Activated naive CD4-positive, alpha-beta T cell treated with anti-CD3 and anti-CD28 coated beads, Interleukin-2, amount 10 ng/mL, durations not matched to agents 7 days and 5 days (primary cell): ENCODE results near the gene IGSF23.
"Not testable (repeated sequence)": the region's sequence is repeated elsewhere in the genome, so short reads cannot be mapped to it uniquely, and the experiment has no call there.

Experiments
- CTCF ChIA-PET: fragments of 350-600 bp; sonication (Branson Sonifier 250); formaldehyde crosslinking; loops from one replicate; lab custom pipeline; 2021; ENCODE audit warnings: antibody characterized with exemption; lab: Charles Lee
- DNase-seq: peaks from one replicate; pipeline ENCODE4 v3.0.0-alpha.2; 2020
- H3K27ac Mint-ChIP-seq: one replicate; pipeline ENCODE4 v1.8.0; 2021; ENCODE audit warnings: mild to moderate bottlenecking, moderate library complexity, mixed read lengths
- H3K27me3 Mint-ChIP-seq: one replicate; pipeline ENCODE4 v1.8.0; 2021; ENCODE audit warnings: mild to moderate bottlenecking, mixed read lengths
- H3K36me3 Mint-ChIP-seq: one replicate; pipeline ENCODE4 v1.8.0; 2021; ENCODE audit warnings: mixed read lengths
- H3K4me1 Mint-ChIP-seq: one replicate; pipeline ENCODE4 v1.8.0; 2021; ENCODE audit warnings: mixed read lengths
- H3K4me3 Mint-ChIP-seq: one replicate; pipeline ENCODE4 v1.8.0; 2021; ENCODE audit warnings: mild to moderate bottlenecking, moderate library complexity, mixed read lengths
- H3K9me3 Mint-ChIP-seq: one replicate; pipeline ENCODE4 v1.8.0; 2021; ENCODE audit warnings: mixed read lengths

IGSF23 gene

DNA sequence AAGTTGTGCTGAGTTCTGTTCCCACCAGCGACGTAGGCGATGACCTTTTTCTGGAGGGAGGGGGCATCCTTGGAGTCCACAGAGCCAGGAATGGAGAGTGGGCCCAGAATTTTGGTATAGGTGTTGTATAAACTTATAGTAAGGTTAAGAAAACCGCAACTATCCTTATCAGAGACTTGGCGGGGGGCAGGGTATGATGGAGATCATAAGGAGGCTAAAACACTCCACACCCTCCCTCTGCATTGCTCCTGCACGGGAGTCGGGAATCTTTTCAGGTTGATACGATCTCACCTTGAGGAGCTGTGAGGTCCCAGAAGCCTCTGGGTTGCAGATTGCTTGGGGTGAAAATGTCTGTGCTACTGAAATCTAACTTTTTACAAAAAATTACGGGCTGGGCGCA lies 51.6 kb downstream of the IGSF23 start:
- DNase-seq, result no peak
- H3K36me3 Mint-ChIP-seq, result no peaks in the 10 kb centered on the region
- H3K4me3 Mint-ChIP-seq, result no peak overlapping the region
- no peaks in the 10 kb centered on the region for H3K27me3 Mint-ChIP-seq
- H3K27ac Mint-ChIP-seq, result no peak overlapping the region
- H3K9me3 Mint-ChIP-seq, result no peaks in the 10 kb centered on the region
- CTCF ChIA-PET, result interaction anchor here (1.5 kb wide), 1 partner anchor 10 kb away, joined by 3 read pairs; no protein-coding TSS in a partner anchor
- no peaks in the 10 kb centered on the region for H3K4me1 Mint-ChIP-seq

DNA sequence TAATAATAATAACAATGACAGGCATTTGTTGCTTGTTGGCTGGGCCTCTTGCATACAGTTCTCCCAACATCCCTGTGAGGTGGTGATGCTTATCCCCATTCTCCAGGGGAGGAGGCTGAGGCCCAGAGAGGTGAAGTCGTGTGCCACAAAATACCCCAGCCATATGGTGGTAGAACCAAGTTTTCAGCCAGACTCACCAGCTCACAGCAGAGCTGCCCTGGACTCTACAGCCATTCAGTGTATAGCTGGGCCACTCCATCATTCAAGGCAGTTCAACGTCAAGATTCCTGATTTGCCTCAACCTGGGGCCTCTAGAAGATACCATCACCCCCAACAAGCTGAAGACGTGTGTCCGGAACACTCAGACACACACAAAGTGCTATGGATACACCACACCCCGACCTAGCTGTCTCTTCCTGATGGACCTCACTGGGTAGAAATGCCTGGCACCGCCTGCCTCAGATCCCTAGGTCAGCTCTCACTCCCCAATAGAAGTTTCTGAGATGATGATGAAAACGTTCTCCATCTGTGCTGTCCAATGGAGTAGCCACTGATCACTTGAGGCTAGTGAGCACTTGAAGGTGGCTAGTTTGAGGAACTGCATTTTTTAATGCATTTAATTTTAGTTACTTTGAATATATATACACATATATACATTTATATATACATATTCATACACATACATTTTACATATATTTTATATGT lies 53.6 kb downstream of the IGSF23 start:
- Mint-ChIP-seq H3K9me3 (no peaks in the 10 kb centered on the region), H3K27me3 (no peaks in the 10 kb centered on the region), H3K36me3 (no peaks in the 10 kb centered on the region), H3K4me3 (no peak overlapping the region), H3K27ac (no peak overlapping the region), H3K4me1 (no peaks in the 10 kb centered on the region)
- CTCF ChIA-PET, result interaction anchor here (0.8 to 1.0 kb wide), 2 partner anchors 9 to 13 kb away, joined by 3 read pairs; no protein-coding TSS in a partner anchor
- no peak for DNase-seq

DNA sequence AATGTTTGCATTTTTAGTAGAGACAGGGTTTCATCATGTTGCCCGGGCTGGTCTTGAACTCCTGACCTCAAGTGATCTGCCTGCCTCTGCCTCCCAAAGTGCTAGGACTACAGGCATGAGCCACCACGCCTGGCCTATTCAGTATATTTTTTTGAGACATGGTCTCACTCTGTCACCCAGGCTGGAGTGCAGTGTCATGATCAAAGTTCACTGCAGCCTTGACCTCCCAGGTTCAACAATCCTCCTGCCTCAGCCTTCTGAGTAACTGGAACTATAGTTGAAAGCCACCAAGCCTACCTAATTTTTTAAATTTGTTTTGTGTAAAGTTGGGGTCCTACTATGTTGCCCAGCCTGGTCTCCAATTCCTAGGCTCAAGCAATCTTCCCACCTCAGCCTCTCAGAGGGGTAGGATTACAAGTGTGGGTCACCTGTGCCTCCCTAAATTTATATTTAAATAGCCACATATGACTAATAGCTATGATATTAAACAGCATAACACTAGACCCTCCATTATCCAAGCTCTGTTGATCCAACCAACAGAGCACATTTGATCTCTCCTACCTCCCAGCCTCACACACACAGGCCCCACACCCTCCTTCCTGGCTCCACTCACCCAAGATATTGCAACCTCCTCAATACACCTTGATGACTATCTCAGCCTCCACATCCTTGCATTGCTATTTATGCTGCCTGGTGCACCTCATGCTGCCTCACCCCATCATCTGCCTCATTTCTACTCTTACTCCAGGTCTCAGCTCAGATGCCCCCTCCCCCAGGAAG lies 55.8 kb downstream of the IGSF23 start:
- no peaks in the 10 kb centered on the region for H3K27me3 Mint-ChIP-seq
- no peak overlapping the region for H3K27ac Mint-ChIP-seq
- peak; percentile 34 for DNase-seq
- no peaks in the 10 kb centered on the region for H3K36me3 Mint-ChIP-seq
- CTCF ChIA-PET, result no interaction called here
- no peaks in the 10 kb centered on the region for H3K4me1 Mint-ChIP-seq
- H3K4me3 Mint-ChIP-seq, result no peak overlapping the region
- H3K9me3 Mint-ChIP-seq, result no peaks in the 10 kb centered on the region

DNA sequence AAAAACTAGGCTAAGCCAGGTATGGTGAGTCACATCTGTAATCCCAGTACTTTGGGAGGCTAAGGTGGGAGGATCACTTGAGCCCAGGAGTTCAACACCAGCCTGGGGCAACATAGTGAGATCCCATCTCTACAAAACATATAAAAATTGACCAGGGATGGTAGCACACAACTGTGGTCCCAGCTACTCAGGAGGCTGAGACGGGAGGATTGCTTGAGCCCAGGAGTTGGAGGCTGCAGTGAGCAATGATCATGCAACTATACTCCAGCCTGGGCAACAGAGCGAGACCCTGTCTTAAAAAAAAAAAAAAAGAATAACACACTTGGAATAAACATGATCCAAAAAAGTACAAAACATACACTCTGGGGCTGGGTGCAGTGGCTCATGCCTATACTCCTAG lies 56.7 kb downstream of the IGSF23 start:
- H3K4me1 Mint-ChIP-seq, H3K9me3 Mint-ChIP-seq, H3K4me3 Mint-ChIP-seq, H3K27ac Mint-ChIP-seq, DNase-seq, H3K27me3 Mint-ChIP-seq, H3K36me3 Mint-ChIP-seq, CTCF ChIA-PET: not testable (repeated sequence)

DNA sequence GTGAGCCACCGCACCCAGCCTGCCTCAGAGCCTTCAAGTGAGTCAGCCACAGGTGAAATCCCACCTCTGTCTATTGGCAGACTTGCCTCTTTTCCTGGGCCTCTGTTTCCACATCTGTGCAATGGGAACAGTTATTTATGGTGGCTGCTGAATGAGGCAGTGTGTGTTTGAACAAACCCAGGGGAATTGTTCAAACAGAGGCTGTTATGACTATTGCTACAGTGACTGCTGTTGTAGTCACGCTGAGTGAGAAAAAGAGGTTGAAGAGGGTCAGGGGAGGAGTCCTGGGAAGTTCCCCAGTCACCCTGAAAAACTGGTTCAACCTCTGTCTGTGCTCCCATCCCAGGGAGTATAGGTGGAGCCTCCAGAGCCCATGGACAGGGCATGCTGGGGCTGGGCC lies 58.0 kb downstream of the IGSF23 start, which contains the start of gene CEACAM19:
TSS of gene CEACAM19 (plus strand) at position 83 of the 400 bp plus-strand sequence. CDS start 450 bp downstream, outside the sequence.
- Mint-ChIP-seq H3K27ac (no peak within 1 kb of the TSS), H3K4me3 (no peak within 1 kb of the TSS), H3K27me3 (no peaks in the 10 kb centered on the region), H3K4me1 (no peaks in the 10 kb centered on the region), H3K9me3 (no peaks in the 10 kb centered on the region), H3K36me3 (no peaks in the 10 kb centered on the region)
- no peak for DNase-seq
- CTCF ChIA-PET, result no interaction called here

DNA sequence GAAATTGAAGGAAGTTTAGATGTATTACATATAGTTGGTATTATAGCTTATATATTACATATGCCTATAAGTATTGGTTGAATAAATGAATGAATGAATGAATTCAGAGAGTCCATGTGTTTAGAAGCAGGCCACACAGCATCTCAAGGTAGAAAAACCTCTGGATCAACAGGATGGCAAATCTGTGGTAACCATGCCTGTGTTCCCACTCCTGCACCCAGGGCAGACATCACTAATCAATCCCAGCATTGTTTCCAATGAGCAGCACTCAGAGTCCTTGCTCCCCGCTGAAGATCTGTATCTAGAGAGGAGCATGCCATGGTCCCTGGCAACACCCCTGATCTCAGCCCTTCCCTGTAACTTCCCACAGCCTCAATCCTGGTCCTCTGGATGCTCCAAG lies 58.9 kb downstream of the IGSF23 start:
- Mint-ChIP-seq H3K4me3 (no peak overlapping the region), H3K27me3 (no peaks in the 10 kb centered on the region), H3K9me3 (no peaks in the 10 kb centered on the region), H3K36me3 (no peaks in the 10 kb centered on the region), H3K27ac (no peak overlapping the region), H3K4me1 (no peaks in the 10 kb centered on the region)
- no peak for DNase-seq
- CTCF ChIA-PET, result interaction anchor here (0.9 to 2.0 kb wide), 2 partner anchors 17 to 102 kb away, joined by 3 to 4 read pairs; no protein-coding TSS in a partner anchor

DNA sequence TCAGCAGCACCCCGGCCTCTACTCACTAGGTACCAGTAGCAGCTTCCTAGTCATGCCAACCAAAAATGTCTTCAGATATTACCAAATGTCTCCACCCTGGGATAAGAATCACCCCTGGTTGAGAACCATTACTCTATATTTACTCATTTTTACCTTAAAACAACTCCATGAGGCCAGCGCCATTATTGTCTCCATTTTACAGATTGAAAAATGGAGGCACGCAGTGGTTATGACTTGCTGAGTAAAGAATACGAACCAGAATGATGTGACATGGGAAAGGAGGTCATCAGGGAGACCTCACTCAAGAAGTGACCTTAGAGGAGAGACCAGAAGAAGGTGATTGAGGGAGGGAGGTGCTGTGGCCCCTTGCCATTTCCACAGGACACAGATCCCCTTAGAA lies 60.1 kb downstream of the IGSF23 start:
- no peaks in the 10 kb centered on the region for H3K9me3 Mint-ChIP-seq
- H3K27me3 Mint-ChIP-seq, result no peaks in the 10 kb centered on the region
- no peaks in the 10 kb centered on the region for H3K4me1 Mint-ChIP-seq
- CTCF ChIA-PET, result interaction anchor here (2.0 kb wide), 1 partner anchor 103 kb away, joined by 4 read pairs; no protein-coding TSS in a partner anchor
- H3K4me3 Mint-ChIP-seq, result no peak overlapping the region
- H3K36me3 Mint-ChIP-seq, result no peaks in the 10 kb centered on the region
- no peak for DNase-seq
- no peak overlapping the region for H3K27ac Mint-ChIP-seq

DNA sequence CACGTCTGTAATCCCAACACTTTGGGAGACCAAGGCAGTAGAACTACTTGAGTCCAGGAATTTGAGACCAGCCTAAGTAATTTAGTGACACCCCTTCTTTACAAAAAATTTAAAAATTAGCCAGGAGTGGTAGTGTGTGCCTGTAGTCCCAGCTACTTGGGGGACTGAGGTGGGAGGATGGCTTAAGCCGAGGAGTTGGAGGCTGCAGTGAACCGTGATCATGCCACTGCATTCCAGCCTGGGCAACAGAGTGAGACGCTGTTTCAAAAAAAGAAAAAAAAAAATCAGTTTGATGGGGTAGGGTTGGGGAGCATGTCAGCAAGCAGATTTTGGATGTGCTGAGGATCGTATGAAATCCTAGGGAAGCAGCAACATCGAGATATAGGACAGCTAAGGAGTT lies 62.2 kb downstream of the IGSF23 start:
- Mint-ChIP-seq H3K27me3 (no peaks in the 10 kb centered on the region), H3K9me3 (no peaks in the 10 kb centered on the region), H3K4me3 (no peak overlapping the region), H3K27ac (no peak overlapping the region), H3K4me1 (no peaks in the 10 kb centered on the region), H3K36me3 (no peaks in the 10 kb centered on the region)
- DNase-seq, result no peak
- CTCF ChIA-PET, result interaction anchor here (0.7 to 1.2 kb wide), 2 partner anchors 9 to 275 kb away, joined by 3 read pairs; no protein-coding TSS in a partner anchor

DNA sequence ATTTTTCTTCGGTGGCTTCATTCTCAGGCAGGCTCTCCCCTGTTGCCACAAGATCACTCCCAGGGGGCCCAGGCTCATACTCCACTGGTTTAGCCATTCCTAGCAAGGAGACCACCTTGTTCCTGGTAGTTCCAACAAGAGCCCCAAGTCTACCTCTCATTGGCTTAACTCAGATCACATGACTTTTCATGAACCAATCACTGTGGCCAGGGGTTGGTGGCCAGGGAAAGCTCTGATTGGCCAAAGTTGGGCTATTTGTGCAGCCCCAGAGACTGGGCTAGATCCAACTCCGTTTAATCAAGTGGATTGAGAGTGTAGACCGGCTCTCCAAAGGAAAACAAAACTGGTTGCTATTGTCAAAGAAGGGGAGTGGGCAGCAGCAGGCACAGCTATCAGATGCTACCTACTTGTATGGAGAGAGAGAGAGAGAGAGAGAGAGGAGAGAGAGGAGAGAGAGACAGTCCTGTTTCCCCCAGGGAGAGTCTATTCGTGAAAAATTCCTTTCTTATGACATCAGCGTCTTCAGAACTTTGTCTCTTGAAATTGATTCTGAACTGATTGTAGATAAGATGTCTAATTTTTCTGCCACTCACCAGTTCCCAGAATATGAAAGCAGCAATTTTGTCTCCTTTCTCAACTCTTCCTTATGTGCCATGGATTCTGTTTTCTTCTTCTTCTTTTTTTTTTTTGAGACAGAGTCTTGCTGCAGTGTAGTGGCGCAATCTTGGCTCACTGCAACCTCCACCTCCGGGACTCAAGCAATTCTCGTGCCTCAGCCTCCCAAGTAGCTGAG lies 63.9 kb downstream of the IGSF23 start:
- DNase-seq, result no peak
- CTCF ChIA-PET, result interaction anchor here (0.6 to 1.1 kb wide), 3 partner anchors 12 to 95 kb away, joined by 3 read pairs; no protein-coding TSS in a partner anchor
- H3K36me3 Mint-ChIP-seq, result no peaks in the 10 kb centered on the region
- H3K27me3 Mint-ChIP-seq, result no peaks in the 10 kb centered on the region
- no peaks in the 10 kb centered on the region for H3K4me1 Mint-ChIP-seq
- no peak overlapping the region for H3K4me3 Mint-ChIP-seq
- H3K27ac Mint-ChIP-seq, result no peak overlapping the region
- H3K9me3 Mint-ChIP-seq, result no peaks in the 10 kb centered on the region

DNA sequence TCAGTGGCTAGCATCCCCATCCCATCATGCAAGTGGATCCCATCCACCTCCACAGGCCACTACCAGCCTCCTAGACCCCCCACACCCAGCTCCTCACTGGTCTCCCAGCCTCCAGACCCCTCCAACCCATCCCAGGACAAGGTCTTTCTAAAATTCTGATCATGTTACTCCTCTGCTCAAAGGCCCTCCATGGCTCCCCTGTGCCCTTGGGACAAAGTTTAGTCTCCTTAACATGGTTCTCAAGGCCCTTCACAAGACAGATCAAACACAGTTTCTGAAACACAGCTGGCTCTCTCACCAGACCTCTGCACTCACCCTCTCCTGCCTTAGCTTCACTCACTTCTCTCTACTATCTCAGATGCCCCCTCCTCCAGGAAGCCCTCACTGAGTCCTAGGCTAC lies 67.2 kb downstream of the IGSF23 start:
- CTCF ChIA-PET, result interaction anchor here (1.2 kb wide), 1 partner anchor 9 kb away, joined by 5 read pairs; no protein-coding TSS in a partner anchor
- no peak overlapping the region for H3K4me3 Mint-ChIP-seq

DNA sequence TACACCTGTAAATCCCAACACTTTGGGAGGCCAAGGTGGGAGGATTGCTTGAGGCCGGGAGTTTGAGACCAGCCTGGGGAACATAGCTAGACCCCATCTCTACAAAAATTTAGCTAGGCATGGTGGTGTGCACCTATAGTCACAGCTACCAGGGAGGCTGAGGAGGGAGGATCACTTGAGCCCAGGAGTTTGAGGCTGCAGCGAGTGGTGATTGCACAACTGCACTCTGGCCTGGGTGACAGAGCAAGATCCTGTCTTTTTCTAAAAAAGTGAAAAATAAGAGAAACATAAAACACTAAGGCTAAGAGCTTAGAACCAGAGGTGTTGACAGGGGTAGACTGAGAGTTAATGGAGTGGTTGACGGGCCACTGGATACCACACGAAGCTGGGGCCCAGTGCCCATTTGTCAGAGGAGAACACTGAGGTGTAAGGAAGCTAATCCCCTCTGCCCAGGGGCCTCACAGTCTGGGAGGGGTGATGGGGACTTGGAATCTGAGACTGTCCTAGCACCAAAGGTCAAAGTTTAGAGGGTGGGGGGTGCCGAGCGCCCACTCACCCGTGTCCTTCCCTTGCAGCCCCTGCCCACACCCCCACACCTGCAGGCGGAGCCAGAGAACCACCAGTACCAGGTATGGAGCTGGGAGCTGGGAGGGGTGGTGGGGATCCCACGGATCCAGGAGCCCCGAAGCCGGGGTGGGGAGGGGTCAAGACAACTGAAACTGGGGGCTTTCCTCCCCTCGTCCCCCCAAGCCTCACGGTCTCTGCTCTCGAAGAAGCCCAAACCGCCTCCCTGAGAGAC lies 68.8 kb downstream of the IGSF23 start:
- CTCF ChIA-PET, result interaction anchor here (0.9 kb wide), 1 partner anchor 27 kb away, joined by 4 read pairs; no protein-coding TSS in a partner anchor
- Mint-ChIP-seq H3K9me3 (no peaks in the 10 kb centered on the region), H3K4me1 (peaks cover 6% of the 10 kb centered on the region), H3K27me3 (peaks cover 18% of the 10 kb centered on the region), H3K4me3 (no peak overlapping the region), H3K36me3 (no peaks in the 10 kb centered on the region), H3K27ac (no peak overlapping the region)
- no peak for DNase-seq

More for the DNA sequence above, 67.2 kb downstream of the IGSF23 start:
- H3K4me1 Mint-ChIP-seq, result peaks cover 6% of the 10 kb centered on the region
- DNase-seq, result no peak
- H3K27me3 Mint-ChIP-seq, result peaks cover 11% of the 10 kb centered on the region
- no peaks in the 10 kb centered on the region for H3K36me3 Mint-ChIP-seq
- H3K9me3 Mint-ChIP-seq, result no peaks in the 10 kb centered on the region
- H3K27ac Mint-ChIP-seq, result no peak overlapping the region

DNA sequence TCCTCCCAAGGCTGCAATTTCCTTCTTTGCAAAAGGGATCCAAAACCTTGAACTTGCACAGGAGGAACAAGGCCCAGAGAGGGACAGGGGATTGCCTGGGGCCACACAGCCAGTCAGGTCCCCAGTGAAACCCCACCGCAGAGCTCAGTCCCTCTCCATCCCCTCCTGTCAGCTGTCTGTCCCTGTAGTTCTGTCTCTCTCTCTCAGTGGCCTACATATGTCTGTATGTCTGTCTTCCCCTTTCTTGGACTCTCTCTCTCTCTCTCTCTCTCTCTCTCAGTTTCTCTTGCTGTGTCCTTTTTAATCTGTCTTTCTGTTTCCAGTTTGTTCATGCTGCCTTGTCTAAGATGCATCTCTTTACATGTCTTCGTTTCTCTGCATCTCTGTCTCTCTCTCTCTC lies 69.4 kb downstream of the IGSF23 start:
- Mint-ChIP-seq H3K9me3 (no peaks in the 10 kb centered on the region), H3K36me3 (no peaks in the 10 kb centered on the region), H3K27me3 (peaks cover 20% of the 10 kb centered on the region), H3K4me1 (peaks cover 6% of the 10 kb centered on the region), H3K27ac (no peak overlapping the region), H3K4me3 (no peak overlapping the region)
- no peak for DNase-seq
- CTCF ChIA-PET, result interaction anchor here (0.6 kb wide), 1 partner anchor 59 kb away, joined by 4 read pairs; no protein-coding TSS in a partner anchor
